ENCODE data around the gene PUM2. TPM values are rescaled to one million over a fixed set of nuclear protein-coding genes. Genes with fewer than 3 reads are reported as not detected.

PUM2 gene
- polyA plus RNA-seq, 1 of the 3 experiments (the other 2 are of a cell fraction), result 19.7 TPM

- H3K79me2 ChIP-seq (ENCODE audit: insufficient read depth), result peaks cover 19% of the 10 kb centered on the region; the same call in 1 of the 2 replicates
Observed at GRCh38 chr2:20211420-20211819, 139.2 kb downstream of the PUM2 start.

GRCh38 chr2:20210462-20210861 lies 140.2 kb downstream of the PUM2 start:
- TF ChIP-seq YY1 (IDR thresholded peaks at IDR 0.05; ENCODE audit: low read depth), result no peak
- TF ChIP-seq TAF1 (IDR thresholded peaks at IDR 0.05; ENCODE audit: borderline replicate concordance, low read depth, low read length), result no peak
- no peak for TF ChIP-seq FOXM1 (IDR thresholded peaks at IDR 0.05; ENCODE audit: low read depth)
- no peak for TF ChIP-seq ELF1 (IDR thresholded peaks at IDR 0.05)
- no peak for TF ChIP-seq EP300 (IDR thresholded peaks at IDR 0.05; ENCODE audit: borderline replicate concordance in 1 of 2, low read depth in 1 of 2, low read length in 1 of 2)
- no peak for TF ChIP-seq USF2 (IDR thresholded peaks at IDR 0.05; ENCODE audit: borderline replicate concordance, low read depth, low read length)
- no peak for TF ChIP-seq FOSL2 (IDR thresholded peaks at IDR 0.05; ENCODE audit: borderline replicate concordance, low read depth)
- no peak for TF ChIP-seq CTCF (IDR thresholded peaks at IDR 0.05)
- TF ChIP-seq FOXJ3 (CRISPR knock-in tag; IDR thresholded peaks at IDR 0.05), result no peak
- TF ChIP-seq JUND (IDR thresholded peaks at IDR 0.05), result no peak
- no peak for TF ChIP-seq CHD2 (IDR thresholded peaks at IDR 0.05; ENCODE audit: low read length, partially characterized antibody)
- TF ChIP-seq GATA2 (CRISPR knock-in tag; IDR thresholded peaks at IDR 0.05), result no peak
- no peak for TF ChIP-seq SIN3A (IDR thresholded peaks at IDR 0.05; ENCODE audit: borderline replicate concordance, low read depth, low read length)
- TF ChIP-seq MXI1 (IDR thresholded peaks at IDR 0.05; ENCODE audit: low read depth, low read length), result no peak
- TF ChIP-seq POLR2AphosphoS5 (IDR thresholded peaks at IDR 0.05; ENCODE audit: low read depth, low read length), result no peak
- H4K20me1 ChIP-seq (ENCODE audit: insufficient read depth), result 0 out of 2 replicates have a peak, but pooled peaks cover 4% of the 10 kb centered on the region
- H3K4me1 ChIP-seq (ENCODE audit: control insufficient read depth in 1 of 2, insufficient read depth in 2 of 2, low read depth in 1 of 2, low read length in 1 of 2), result peaks cover 0 to 51% of the 10 kb centered on the region in 2 experiments; a peak in 1 of 4 replicates
- no peaks in the 10 kb centered on the region for H3K9me2 ChIP-seq
- H3K27me3 ChIP-seq (ENCODE audit: insufficient read depth), result no peaks in the 10 kb centered on the region
- H3K4me3 ChIP-seq (ENCODE audit: low read depth in 2 of 2, low read length in 1 of 2), result no peak overlapping the region
- peaks cover 19% of the 10 kb centered on the region; the same call in 1 of the 2 replicates for H3K79me2 ChIP-seq (ENCODE audit: insufficient read depth)
- CTCF ChIA-PET, result interaction anchor here (1.1 to 2.0 kb wide), 6 partner anchors 13 to 195 kb away, joined by 3 to 8 read pairs (median 5); partner anchors contain the start of gene SDC1
- no peak overlapping the region for H3K4me2 ChIP-seq
- H3K9me3 ChIP-seq, result no peaks in the 10 kb centered on the region
- POLR2A ChIA-PET, result no interaction called here
- no peak overlapping the region for H2AFZ ChIP-seq (ENCODE audit: low read depth)
- DNase-seq, result no peak
- H3F3A ChIP-seq (replicated peaks; ENCODE audit: insufficient read depth), result no peaks in the 10 kb centered on the region
- H3K9ac ChIP-seq, result no peak overlapping the region
- H3K36me3 ChIP-seq (replicated peaks in 1 of 2; ENCODE audit: control insufficient read depth in 1 of 2, insufficient read depth in 2 of 2, low read length in 1 of 2), result no peaks in the 10 kb centered on the region
- no peak overlapping the region for H3K27ac ChIP-seq (ENCODE audit: low read depth in 2 of 2, low read length in 1 of 2)
- 100% methylated on average over 1 of the region's 8 CpGs for WGBS (ENCODE audit: low lambda C conversion rate)

More at GRCh38 chr2:20211420-20211819, 139.2 kb downstream of the PUM2 start:
- H3K9ac ChIP-seq, result no peak overlapping the region
- no peaks in the 10 kb centered on the region for H3K27me3 ChIP-seq (ENCODE audit: insufficient read depth)
- H3K9me2 ChIP-seq, result no peaks in the 10 kb centered on the region
- no peak overlapping the region for H3K4me2 ChIP-seq
- TF ChIP-seq EP300 (IDR thresholded peaks at IDR 0.05; ENCODE audit: borderline replicate concordance in 1 of 2, low read depth in 1 of 2, low read length in 1 of 2) (no peak), SMC3 (IDR thresholded peaks at IDR 0.05; ENCODE audit: low read depth, low read length) (no peak), PBX3 (IDR thresholded peaks at IDR 0.05) (no peak), POLR2AphosphoS5 (IDR thresholded peaks at IDR 0.05; ENCODE audit: low read depth, low read length) (no peak), MEF2A (IDR thresholded peaks at IDR 0.05; ENCODE audit: borderline replicate concordance, low read depth) (no peak), EZH2phosphoT487 (IDR thresholded peaks at IDR 0.05; ENCODE audit: borderline replicate concordance, low read depth) (no peak), MXI1 (IDR thresholded peaks at IDR 0.05; ENCODE audit: low read depth, low read length) (no peak)
- peaks cover 0 to 44% of the 10 kb centered on the region in 2 experiments; a peak in 1 of 4 replicates for H3K4me1 ChIP-seq (ENCODE audit: control insufficient read depth in 1 of 2, insufficient read depth in 2 of 2, low read depth in 1 of 2, low read length in 1 of 2)
- H4K20me1 ChIP-seq (ENCODE audit: insufficient read depth), result peaks cover 4% of the 10 kb centered on the region; the same call in 1 of the 2 replicates
- no peaks in the 10 kb centered on the region for H3K36me3 ChIP-seq (replicated peaks in 1 of 2; ENCODE audit: control insufficient read depth in 1 of 2, insufficient read depth in 2 of 2, low read length in 1 of 2)
- H3K4me3 ChIP-seq (ENCODE audit: low read depth in 2 of 2, low read length in 1 of 2), result no peak overlapping the region
- H3F3A ChIP-seq (replicated peaks; ENCODE audit: insufficient read depth), result no peaks in the 10 kb centered on the region
- WGBS (ENCODE audit: low lambda C conversion rate), result 92% methylated on average over 12 of the region's 12 CpGs
- POLR2A ChIA-PET, result no interaction called here
- H3K9me3 ChIP-seq, result no peaks in the 10 kb centered on the region
- H2AFZ ChIP-seq (ENCODE audit: low read depth), result no peak overlapping the region
- no peak overlapping the region; a peak in 1 of 4 replicates for H3K27ac ChIP-seq (ENCODE audit: low read depth in 2 of 2, low read length in 1 of 2)
- CTCF ChIA-PET, result interaction anchor here (0.5 to 2.0 kb wide), 6 partner anchors 9 to 115 kb away, joined by 3 to 8 read pairs (median 5); partner anchors contain the start of gene SDC1
- no peak for DNase-seq

All from SK-N-SH (cell line).